ENCODE results near the gene PKD1L1.
A peak's percentile ranks its signal among the peaks of the same experiment; 100 is the strongest.
"Not testable (repeated sequence)": the region's sequence is repeated elsewhere in the genome, so short reads cannot be mapped to it uniquely, and the experiment has no call there.

PKD1L1 gene

GRCh38 chr7:47948141-47948790 is at the start of gene PKD1L1:
PKD1L1 (minus strand) TSS chr7:47948466; CDS start chr7:47948440, 26 bp downstream.
- Histone ChIP-seq H3K9me3 (ENCODE audit: control insufficient read depth, insufficient read depth, low read depth, low read length) (no peaks in the 10 kb centered on the region), H3K36me3 (ENCODE audit: control insufficient read depth, insufficient read depth, low read length) (no peaks in the 10 kb centered on the region), H3K4me1 (ENCODE audit: control insufficient read depth, insufficient read depth, low read length) (peaks cover 21% of the 10 kb centered on the region), H3K27me3 (ENCODE audit: control insufficient read depth, insufficient read depth, low read length) (no peaks in the 10 kb centered on the region), H3K4me3 (ENCODE audit: low read depth, low read length) (no peak within 1 kb of the TSS), H3K27ac (ENCODE audit: low read depth, low read length) (no peak within 1 kb of the TSS), H3K9ac (ENCODE audit: low read length) (no peak within 1 kb of the TSS)

- Histone ChIP-seq H3K9ac (ENCODE audit: low read length) (no peak overlapping the region), H3K9me3 (ENCODE audit: control insufficient read depth, insufficient read depth, low read depth, low read length) (no peaks in the 10 kb centered on the region), H3K27me3 (ENCODE audit: control insufficient read depth, insufficient read depth, low read length) (no peaks in the 10 kb centered on the region), H3K4me3 (ENCODE audit: low read depth, low read length) (no peak overlapping the region), H3K4me1 (ENCODE audit: control insufficient read depth, insufficient read depth, low read length) (peaks cover 12% of the 10 kb centered on the region), H3K36me3 (ENCODE audit: control insufficient read depth, insufficient read depth, low read length) (no peaks in the 10 kb centered on the region), H3K27ac (ENCODE audit: low read depth, low read length) (peak overlapping the region; percentile 58; the same call in 1 of the 2 replicates)
Measured at GRCh38 chr7:47992446-47992845, 44.2 kb upstream of the PKD1L1 start.

GRCh38 chr7:47991741-47992311 is 43.6 kb upstream of the PKD1L1 start:
- peak overlapping the region; percentile 72 for H3K9ac ChIP-seq (ENCODE audit: low read length)
- peak overlapping the region; percentile 58; the same call in 1 of the 2 replicates for H3K27ac ChIP-seq (ENCODE audit: low read depth, low read length)
- peaks cover 12% of the 10 kb centered on the region for H3K4me1 ChIP-seq (ENCODE audit: control insufficient read depth, insufficient read depth, low read length)
- H3K36me3 ChIP-seq (ENCODE audit: control insufficient read depth, insufficient read depth, low read length): no peaks in the 10 kb centered on the region
- no peaks in the 10 kb centered on the region for H3K27me3 ChIP-seq (ENCODE audit: control insufficient read depth, insufficient read depth, low read length)
- H3K9me3 ChIP-seq (ENCODE audit: control insufficient read depth, insufficient read depth, low read depth, low read length): no peaks in the 10 kb centered on the region
- H3K4me3 ChIP-seq (ENCODE audit: low read depth, low read length): peak overlapping the region; percentile 58

GRCh38 chr7:47991270-47991669 is 43.0 kb upstream of the PKD1L1 start:
- Histone ChIP-seq H3K9ac (ENCODE audit: low read length) (peak overlapping the region; percentile 72), H3K27ac (ENCODE audit: low read depth, low read length) (peak overlapping the region; percentile 58; the same call in 1 of the 2 replicates), H3K4me1 (ENCODE audit: control insufficient read depth, insufficient read depth, low read length) (peaks cover 12% of the 10 kb centered on the region), H3K9me3 (ENCODE audit: control insufficient read depth, insufficient read depth, low read depth, low read length) (no peaks in the 10 kb centered on the region), H3K36me3 (ENCODE audit: control insufficient read depth, insufficient read depth, low read length) (no peaks in the 10 kb centered on the region), H3K27me3 (ENCODE audit: control insufficient read depth, insufficient read depth, low read length) (no peaks in the 10 kb centered on the region), H3K4me3 (ENCODE audit: low read depth, low read length) (peak overlapping the region; percentile 58)

- Histone ChIP-seq H3K9ac (ENCODE audit: low read length) (peak overlapping the region; percentile 67), H3K4me3 (ENCODE audit: low read depth, low read length) (no peak overlapping the region), H3K36me3 (ENCODE audit: control insufficient read depth, insufficient read depth, low read length) (no peaks in the 10 kb centered on the region), H3K27ac (ENCODE audit: low read depth, low read length) (peak overlapping the region; percentile 52; the same call in 1 of the 2 replicates), H3K9me3 (ENCODE audit: control insufficient read depth, insufficient read depth, low read depth, low read length) (no peaks in the 10 kb centered on the region), H3K27me3 (ENCODE audit: control insufficient read depth, insufficient read depth, low read length) (no peaks in the 10 kb centered on the region), H3K4me1 (ENCODE audit: control insufficient read depth, insufficient read depth, low read length) (peaks cover 12% of the 10 kb centered on the region)
Measured at GRCh38 chr7:47990592-47990991, 42.3 kb upstream of the PKD1L1 start.

- Histone ChIP-seq H3K27ac (ENCODE audit: low read depth, low read length) (peak overlapping the region; percentile 52; the same call in 1 of the 2 replicates), H3K4me1 (ENCODE audit: control insufficient read depth, insufficient read depth, low read length) (peaks cover 12% of the 10 kb centered on the region), H3K9ac (ENCODE audit: low read length) (peak overlapping the region; percentile 67)
- not testable (repeated sequence) for H3K9me3 ChIP-seq (ENCODE audit: control insufficient read depth, insufficient read depth, low read depth, low read length); H3K27me3 ChIP-seq (ENCODE audit: control insufficient read depth, insufficient read depth, low read length); H3K4me3 ChIP-seq (ENCODE audit: low read depth, low read length); H3K36me3 ChIP-seq (ENCODE audit: control insufficient read depth, insufficient read depth, low read length)
Measured at GRCh38 chr7:47989607-47990400, 41.5 kb upstream of the PKD1L1 start.

GRCh38 chr7:47988496-47989386 is 40.5 kb upstream of the PKD1L1 start:
- no peaks in the 10 kb centered on the region for H3K36me3 ChIP-seq (ENCODE audit: control insufficient read depth, insufficient read depth, low read length)
- no peaks in the 10 kb centered on the region for H3K9me3 ChIP-seq (ENCODE audit: control insufficient read depth, insufficient read depth, low read depth, low read length)
- peak overlapping the region; percentile 53; the same call in 1 of the 2 replicates for H3K27ac ChIP-seq (ENCODE audit: low read depth, low read length)
- no peak overlapping the region for H3K9ac ChIP-seq (ENCODE audit: low read length)
- no peaks in the 10 kb centered on the region for H3K27me3 ChIP-seq (ENCODE audit: control insufficient read depth, insufficient read depth, low read length)
- H3K4me1 ChIP-seq (ENCODE audit: control insufficient read depth, insufficient read depth, low read length): peaks cover 12% of the 10 kb centered on the region
- no peak overlapping the region for H3K4me3 ChIP-seq (ENCODE audit: low read depth, low read length)

GRCh38 chr7:47982610-47983009 is 34.3 kb upstream of the PKD1L1 start:
- Histone ChIP-seq H3K4me3 (ENCODE audit: low read depth, low read length) (no peak overlapping the region), H3K9me3 (ENCODE audit: control insufficient read depth, insufficient read depth, low read depth, low read length) (no peaks in the 10 kb centered on the region), H3K27me3 (ENCODE audit: control insufficient read depth, insufficient read depth, low read length) (no peaks in the 10 kb centered on the region), H3K4me1 (ENCODE audit: control insufficient read depth, insufficient read depth, low read length) (peaks cover 10% of the 10 kb centered on the region; the same call in 1 of the 2 replicates), H3K9ac (ENCODE audit: low read length) (no peak overlapping the region), H3K36me3 (ENCODE audit: control insufficient read depth, insufficient read depth, low read length) (peaks cover 9% of the 10 kb centered on the region), H3K27ac (ENCODE audit: low read depth, low read length) (no peak overlapping the region; the same call in 1 of the 2 replicates)

GRCh38 chr7:47980648-47981047 is 32.4 kb upstream of the PKD1L1 start:
- H3K27me3 ChIP-seq (ENCODE audit: control insufficient read depth, insufficient read depth, low read length); H3K9me3 ChIP-seq (ENCODE audit: control insufficient read depth, insufficient read depth, low read depth, low read length); H3K4me3 ChIP-seq (ENCODE audit: low read depth, low read length); H3K27ac ChIP-seq (ENCODE audit: low read depth, low read length); H3K9ac ChIP-seq (ENCODE audit: low read length); H3K4me1 ChIP-seq (ENCODE audit: control insufficient read depth, insufficient read depth, low read length): not testable (repeated sequence)
- H3K36me3 ChIP-seq (ENCODE audit: control insufficient read depth, insufficient read depth, low read length): peaks cover 29% of the 10 kb centered on the region

- peaks cover 10% of the 10 kb centered on the region; the same call in 1 of the 2 replicates for H3K4me1 ChIP-seq (ENCODE audit: control insufficient read depth, insufficient read depth, low read length)
- H3K36me3 ChIP-seq (ENCODE audit: control insufficient read depth, insufficient read depth, low read length): peaks cover 36% of the 10 kb centered on the region
- H3K27ac ChIP-seq (ENCODE audit: low read depth, low read length): no peak overlapping the region
- H3K9ac ChIP-seq (ENCODE audit: low read length): no peak overlapping the region
- no peaks in the 10 kb centered on the region for H3K9me3 ChIP-seq (ENCODE audit: control insufficient read depth, insufficient read depth, low read depth, low read length)
- H3K4me3 ChIP-seq (ENCODE audit: low read depth, low read length): peak overlapping the region; percentile 81
- no peaks in the 10 kb centered on the region for H3K27me3 ChIP-seq (ENCODE audit: control insufficient read depth, insufficient read depth, low read length)
Measured at GRCh38 chr7:47979832-47980181, 31.5 kb upstream of the PKD1L1 start.

Data from HUES6 (cell line).